Measurements from ENCODE around the gene HNRNPC. TPM values are rescaled to one million over a fixed set of nuclear protein-coding genes. Genes with fewer than 3 reads are reported as not detected.
"Not testable (repeated sequence)": the region's sequence is repeated elsewhere in the genome, so short reads cannot be mapped to it uniquely, and the experiment has no call there.

Gene HNRNPC
- total and polyA plus RNA-seq, 2 experiments from 2014 or later, result 513 to 800 TPM

DNA sequence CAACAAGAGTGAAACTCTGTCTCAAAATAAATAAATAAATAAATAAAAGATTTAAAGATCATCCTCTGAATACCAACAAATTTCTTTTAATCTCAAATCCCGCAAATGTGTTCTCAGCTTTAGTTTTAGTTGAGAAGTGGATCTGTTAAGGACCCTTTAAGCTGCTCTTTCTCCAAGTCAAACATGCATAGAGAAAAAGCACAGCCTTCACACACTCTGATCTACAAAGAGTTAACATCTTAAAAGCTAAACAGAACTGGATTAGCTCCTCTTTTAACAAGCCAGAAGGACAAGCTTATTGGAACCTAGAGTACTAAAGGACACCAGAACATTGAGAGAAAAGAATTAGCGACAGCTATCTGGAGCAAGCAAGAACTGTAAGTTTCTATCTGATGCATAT lies 10.5 kb upstream of the HNRNPC start, which contains the start of gene RPGRIP1:
Gene RPGRIP1 (plus strand): TSS at position 301 of the 400 bp plus-strand sequence. CDS start 7,894 bp downstream, outside the sequence.
- H4K20me1 ChIP-seq (ENCODE audit: insufficient read depth, poor library complexity, severe bottlenecking), result no peaks in the 10 kb centered on the region
- DNase-seq (ENCODE audit: low spot score), result no peak
- H3K79me2 ChIP-seq, result no peaks in the 10 kb centered on the region
- WGBS (ENCODE audit: low lambda C conversion rate, missing lambda C conversion rate), result 50% methylated on average over 2 of the region's 2 CpGs
- no peaks in the 10 kb centered on the region for H3K27me3 ChIP-seq
- TF ChIP-seq, protein P1, sequence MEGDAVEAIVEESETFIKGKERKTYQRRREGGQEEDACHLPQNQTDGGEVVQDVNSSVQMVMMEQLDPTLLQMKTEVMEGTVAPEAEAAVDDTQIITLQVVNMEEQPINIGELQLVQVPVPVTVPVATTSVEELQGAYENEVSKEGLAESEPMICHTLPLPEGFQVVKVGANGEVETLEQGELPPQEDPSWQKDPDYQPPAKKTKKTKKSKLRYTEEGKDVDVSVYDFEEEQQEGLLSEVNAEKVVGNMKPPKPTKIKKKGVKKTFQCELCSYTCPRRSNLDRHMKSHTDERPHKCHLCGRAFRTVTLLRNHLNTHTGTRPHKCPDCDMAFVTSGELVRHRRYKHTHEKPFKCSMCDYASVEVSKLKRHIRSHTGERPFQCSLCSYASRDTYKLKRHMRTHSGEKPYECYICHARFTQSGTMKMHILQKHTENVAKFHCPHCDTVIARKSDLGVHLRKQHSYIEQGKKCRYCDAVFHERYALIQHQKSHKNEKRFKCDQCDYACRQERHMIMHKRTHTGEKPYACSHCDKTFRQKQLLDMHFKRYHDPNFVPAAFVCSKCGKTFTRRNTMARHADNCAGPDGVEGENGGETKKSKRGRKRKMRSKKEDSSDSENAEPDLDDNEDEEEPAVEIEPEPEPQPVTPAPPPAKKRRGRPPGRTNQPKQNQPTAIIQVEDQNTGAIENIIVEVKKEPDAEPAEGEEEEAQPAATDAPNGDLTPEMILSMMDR (IDR thresholded peaks at IDR 0.05; ENCODE audit: poor library complexity), result no peak
- TF ChIP-seq EZH2 (IDR thresholded peaks at IDR 0.05; ENCODE audit: borderline replicate concordance), result no peak
- TF ChIP-seq EZH2phosphoT487 (IDR thresholded peaks at IDR 0.05; ENCODE audit: low read depth, severe bottlenecking, unreplicated experiment), result no peak
- H2AFZ ChIP-seq, result no peak within 1 kb of the TSS
- no peak within 1 kb of the TSS for H3K4me3 ChIP-seq
- H3K27ac ChIP-seq, result no peak within 1 kb of the TSS
- no peaks in the 10 kb centered on the region for H3K4me1 ChIP-seq (ENCODE audit: insufficient read depth)
- no peaks in the 10 kb centered on the region for H3K9me3 ChIP-seq (ENCODE audit: low read depth)
- H3K9me2 ChIP-seq (replicated peaks; ENCODE audit: insufficient read depth), result no peaks in the 10 kb centered on the region
- H3K36me3 ChIP-seq (replicated peaks; ENCODE audit: insufficient read depth, low read depth), result no peaks in the 10 kb centered on the region
- no peak within 1 kb of the TSS for H3K4me2 ChIP-seq

DNA sequence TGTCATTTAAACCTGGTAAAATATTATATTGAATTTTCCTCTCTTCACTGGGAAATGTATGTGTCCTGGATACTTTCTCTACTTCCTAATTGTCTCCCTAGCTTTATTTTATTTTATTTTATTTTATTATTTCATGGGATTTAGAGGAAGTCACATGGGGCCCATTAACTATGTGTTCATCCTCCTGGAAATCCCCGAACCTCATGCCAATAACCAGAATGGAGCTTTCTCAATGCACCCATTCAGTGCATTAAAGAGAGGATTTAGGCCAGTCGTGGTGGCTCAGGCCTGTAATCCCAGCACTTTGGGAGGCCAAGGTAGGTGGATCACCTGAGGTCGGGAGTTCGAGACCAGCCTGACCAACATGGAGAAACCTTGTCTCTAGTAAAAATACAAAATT lies 9.4 kb upstream of the HNRNPC start:
- no peaks in the 10 kb centered on the region for H3K27me3 ChIP-seq
- no peak for DNase-seq (ENCODE audit: low spot score)
- no peak overlapping the region for H3K4me3 ChIP-seq
- no peaks in the 10 kb centered on the region for H3K4me1 ChIP-seq (ENCODE audit: insufficient read depth)
- TF ChIP-seq EZH2phosphoT487 (IDR thresholded peaks at IDR 0.05; ENCODE audit: low read depth, severe bottlenecking, unreplicated experiment), result no peak
- no peak for TF ChIP-seq EZH2 (IDR thresholded peaks at IDR 0.05; ENCODE audit: borderline replicate concordance)
- TF ChIP-seq, protein P1 (IDR thresholded peaks at IDR 0.05; ENCODE audit: poor library complexity), result no peak
- no peaks in the 10 kb centered on the region for H3K9me2 ChIP-seq (replicated peaks; ENCODE audit: insufficient read depth)
- 81% methylated on average over 4 of the region's 4 CpGs for WGBS (ENCODE audit: low lambda C conversion rate, missing lambda C conversion rate)
- no peak overlapping the region for H2AFZ ChIP-seq
- no peaks in the 10 kb centered on the region for H3K79me2 ChIP-seq
- no peak overlapping the region for H3K4me2 ChIP-seq
- no peaks in the 10 kb centered on the region for H4K20me1 ChIP-seq (ENCODE audit: insufficient read depth, poor library complexity, severe bottlenecking)
- no peaks in the 10 kb centered on the region for H3K9me3 ChIP-seq (ENCODE audit: low read depth)
- no peaks in the 10 kb centered on the region for H3K36me3 ChIP-seq (replicated peaks; ENCODE audit: insufficient read depth, low read depth)
- H3K27ac ChIP-seq, result no peak overlapping the region

DNA sequence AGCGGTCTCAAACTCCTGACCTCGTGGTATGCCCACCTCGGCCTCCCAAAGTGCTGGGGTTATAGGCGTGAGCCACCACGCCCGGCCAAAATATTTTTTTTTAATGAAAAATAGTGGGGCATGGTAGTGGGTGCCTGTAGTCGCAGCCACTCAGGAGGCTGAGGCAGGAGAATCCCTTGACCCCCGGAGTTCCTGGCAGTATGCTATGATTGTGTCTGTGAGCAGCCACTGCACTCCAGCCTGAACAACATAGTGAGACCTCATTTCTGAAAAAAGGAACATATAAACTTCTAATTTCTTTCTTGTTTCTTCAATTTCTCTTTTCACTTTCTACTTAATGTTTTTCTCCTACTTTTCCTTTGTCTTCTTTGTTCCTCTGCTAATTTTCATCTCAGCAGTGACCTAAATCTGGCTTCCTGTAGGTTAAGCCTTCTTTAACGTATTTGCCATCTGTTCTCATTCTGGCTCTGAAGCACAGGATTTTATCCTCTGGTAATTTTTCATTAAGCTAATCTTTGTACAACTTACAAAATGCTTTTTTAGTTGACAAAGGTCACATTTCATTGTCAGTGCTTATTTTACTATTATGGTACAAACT lies 6.1 kb upstream of the HNRNPC start:
- H4K20me1 ChIP-seq (ENCODE audit: insufficient read depth, poor library complexity, severe bottlenecking), result no peaks in the 10 kb centered on the region
- no peak overlapping the region for H3K4me2 ChIP-seq
- no peaks in the 10 kb centered on the region for H3K9me3 ChIP-seq (ENCODE audit: low read depth)
- no peak for DNase-seq (ENCODE audit: low spot score)
- H3K27ac ChIP-seq, result no peak overlapping the region
- peak overlapping the region; percentile 33 for H2AFZ ChIP-seq
- TF ChIP-seq, protein P1 (IDR thresholded peaks at IDR 0.05; ENCODE audit: poor library complexity), result no peak
- TF ChIP-seq EZH2phosphoT487 (IDR thresholded peaks at IDR 0.05; ENCODE audit: low read depth, severe bottlenecking, unreplicated experiment) (no peak), EZH2 (IDR thresholded peaks at IDR 0.05; ENCODE audit: borderline replicate concordance) (no peak)
- H3K79me2 ChIP-seq, result peaks cover 3% of the 10 kb centered on the region
- no peaks in the 10 kb centered on the region for H3K27me3 ChIP-seq
- WGBS (ENCODE audit: low lambda C conversion rate, missing lambda C conversion rate), result 93% methylated on average over 9 of the region's 9 CpGs
- H3K36me3 ChIP-seq (replicated peaks; ENCODE audit: insufficient read depth, low read depth), result no peaks in the 10 kb centered on the region
- H3K9me2 ChIP-seq (replicated peaks; ENCODE audit: insufficient read depth), result no peaks in the 10 kb centered on the region
- H3K4me3 ChIP-seq, result no peak overlapping the region
- H3K4me1 ChIP-seq (ENCODE audit: insufficient read depth), result no peaks in the 10 kb centered on the region

DNA sequence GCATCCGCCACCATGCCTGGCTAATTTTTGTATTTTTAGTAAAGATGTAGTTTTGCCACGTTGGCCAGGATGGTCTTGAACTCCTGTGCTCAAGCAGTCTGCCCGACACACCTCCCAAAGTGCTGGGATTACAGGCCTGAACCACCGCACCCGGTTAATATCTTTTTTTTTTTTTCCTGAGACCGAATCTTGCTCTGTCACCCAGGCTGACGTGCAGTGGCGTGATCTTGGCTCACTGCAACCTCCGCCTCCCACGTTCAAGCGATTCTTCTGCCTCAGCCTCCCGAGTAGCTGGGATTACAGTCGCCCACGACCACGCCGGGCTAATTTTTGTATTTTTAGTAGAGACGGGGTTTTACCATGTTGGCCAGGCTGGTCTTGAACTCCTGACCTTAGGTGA lies 3.4 kb upstream of the HNRNPC start:
- H3K79me2 ChIP-seq, result peaks cover 16% of the 10 kb centered on the region
- not testable (repeated sequence) for H3K4me2 ChIP-seq; DNase-seq (ENCODE audit: low spot score); H3K27me3 ChIP-seq; H3K9me2 ChIP-seq (replicated peaks; ENCODE audit: insufficient read depth); H2AFZ ChIP-seq; H3K4me1 ChIP-seq (ENCODE audit: insufficient read depth); H3K4me3 ChIP-seq; H3K27ac ChIP-seq; H3K9me3 ChIP-seq (ENCODE audit: low read depth); H3K36me3 ChIP-seq (replicated peaks; ENCODE audit: insufficient read depth, low read depth)
- peaks cover 10% of the 10 kb centered on the region for H4K20me1 ChIP-seq (ENCODE audit: insufficient read depth, poor library complexity, severe bottlenecking)
- WGBS (ENCODE audit: low lambda C conversion rate, missing lambda C conversion rate), result 89% methylated on average over 17 of the region's 17 CpGs
